Mesothelial cell of epicardium (in vitro differentiated cells): ENCODE measurements around the gene GOLGA6L7. TPM values are rescaled to one million over a fixed set of nuclear protein-coding genes. Genes with fewer than 3 reads are reported as not detected.
"Not testable (repeated sequence)": the region's sequence is repeated elsewhere in the genome, so short reads cannot be mapped to it uniquely, and the experiment has no call there.

ENCODE experiments used
- DNase-seq, 2 experiments: peaks; one replicate each; pipeline ENCODE4 v3.0.0; 2021; ENCODE audit warnings: low spot score in 2 of 2; ENCODE audit not compliant: unreplicated experiment in 2 of 2
- H3K27ac Mint-ChIP-seq: 2 replicates; pipeline ENCODE4 v1.8.0; 2021; ENCODE audit warnings: mixed read lengths
- H3K27me3 Mint-ChIP-seq: 2 replicates; pipeline ENCODE4 v1.8.0; 2021; ENCODE audit warnings: low read depth, mixed read lengths
- H3K36me3 Mint-ChIP-seq: 2 replicates; pipeline ENCODE4 v1.8.0; 2021; ENCODE audit warnings: mixed read lengths
- H3K4me1 Mint-ChIP-seq: 2 replicates; pipeline ENCODE4 v1.8.0; 2021; ENCODE audit warnings: mixed read lengths
- H3K4me3 Mint-ChIP-seq: 2 replicates; pipeline ENCODE4 v1.8.0; 2021; ENCODE audit warnings: mild to moderate bottlenecking, moderate library complexity, mixed read lengths
- H3K9me3 Mint-ChIP-seq: 2 replicates; pipeline ENCODE4 v1.8.0; 2021; ENCODE audit warnings: mixed read lengths
- total RNA-seq: library from RNA; stranded (reverse); gene quantifications from 3 replicates; pipeline ENCODE4 v1.2.1, GENCODE V29; 2021
- TF ChIP-seq, protein P1 (sequence below): fragments of 200-600 bp; sonication (generic); IDR thresholded peaks from one replicate; pipeline ENCODE4 v1.5.0; 2021; ENCODE audit warnings: antibody characterized with exemption; ENCODE audit not compliant: unreplicated experiment

Gene GOLGA6L7
- total RNA-seq, 1 donor from 2014 or later = not detected

DNA sequence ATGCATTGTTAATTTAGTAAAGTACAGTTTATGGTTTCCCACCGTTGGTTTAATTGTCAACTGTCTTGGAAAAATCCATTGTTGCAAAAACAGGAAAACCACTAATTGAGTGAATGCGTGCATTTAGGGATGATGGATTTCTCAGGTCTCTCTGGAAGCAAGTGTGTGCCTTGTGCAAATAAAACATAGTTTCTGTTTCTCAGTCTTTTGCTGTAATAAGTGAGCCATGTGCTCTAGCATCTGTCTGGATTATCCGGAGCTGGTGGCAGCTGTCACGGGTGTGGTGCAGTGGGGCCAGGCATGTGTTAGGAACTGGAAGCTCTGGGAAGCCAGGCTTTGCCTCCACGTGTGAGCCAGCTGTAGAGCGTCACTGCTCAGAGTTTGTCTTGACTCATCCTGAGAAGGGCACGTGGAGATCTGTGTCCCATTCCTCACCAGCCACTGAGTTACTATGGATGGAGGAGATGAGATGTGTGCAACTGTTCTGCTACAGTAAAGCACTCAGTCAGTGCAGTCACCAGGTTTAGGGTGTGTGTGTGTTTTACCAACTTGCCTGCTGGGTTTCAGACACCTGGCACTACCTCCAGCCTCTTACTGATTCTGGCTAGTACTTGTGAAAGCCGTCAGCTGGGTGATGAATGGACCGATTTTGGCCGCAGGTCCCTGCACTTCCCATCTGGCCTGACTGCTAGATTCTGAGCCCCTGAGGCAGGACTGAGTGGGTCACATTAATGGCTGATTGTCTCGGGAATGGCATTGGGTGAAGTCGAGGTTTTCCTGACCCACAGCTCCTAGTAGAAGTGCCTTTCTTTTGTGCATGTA is 44.6 kb upstream of the GOLGA6L7 start:
- DNase-seq = no peak
- Mint-ChIP-seq H3K4me3 (no peak overlapping the region), H3K27ac (no peak overlapping the region), H3K36me3 (no peaks in the 10 kb centered on the region), H3K9me3 (no peaks in the 10 kb centered on the region), H3K27me3 (no peaks in the 10 kb centered on the region), H3K4me1 (peaks cover 3% of the 10 kb centered on the region)
- TF ChIP-seq, protein P1, sequence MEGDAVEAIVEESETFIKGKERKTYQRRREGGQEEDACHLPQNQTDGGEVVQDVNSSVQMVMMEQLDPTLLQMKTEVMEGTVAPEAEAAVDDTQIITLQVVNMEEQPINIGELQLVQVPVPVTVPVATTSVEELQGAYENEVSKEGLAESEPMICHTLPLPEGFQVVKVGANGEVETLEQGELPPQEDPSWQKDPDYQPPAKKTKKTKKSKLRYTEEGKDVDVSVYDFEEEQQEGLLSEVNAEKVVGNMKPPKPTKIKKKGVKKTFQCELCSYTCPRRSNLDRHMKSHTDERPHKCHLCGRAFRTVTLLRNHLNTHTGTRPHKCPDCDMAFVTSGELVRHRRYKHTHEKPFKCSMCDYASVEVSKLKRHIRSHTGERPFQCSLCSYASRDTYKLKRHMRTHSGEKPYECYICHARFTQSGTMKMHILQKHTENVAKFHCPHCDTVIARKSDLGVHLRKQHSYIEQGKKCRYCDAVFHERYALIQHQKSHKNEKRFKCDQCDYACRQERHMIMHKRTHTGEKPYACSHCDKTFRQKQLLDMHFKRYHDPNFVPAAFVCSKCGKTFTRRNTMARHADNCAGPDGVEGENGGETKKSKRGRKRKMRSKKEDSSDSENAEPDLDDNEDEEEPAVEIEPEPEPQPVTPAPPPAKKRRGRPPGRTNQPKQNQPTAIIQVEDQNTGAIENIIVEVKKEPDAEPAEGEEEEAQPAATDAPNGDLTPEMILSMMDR = no peak

DNA sequence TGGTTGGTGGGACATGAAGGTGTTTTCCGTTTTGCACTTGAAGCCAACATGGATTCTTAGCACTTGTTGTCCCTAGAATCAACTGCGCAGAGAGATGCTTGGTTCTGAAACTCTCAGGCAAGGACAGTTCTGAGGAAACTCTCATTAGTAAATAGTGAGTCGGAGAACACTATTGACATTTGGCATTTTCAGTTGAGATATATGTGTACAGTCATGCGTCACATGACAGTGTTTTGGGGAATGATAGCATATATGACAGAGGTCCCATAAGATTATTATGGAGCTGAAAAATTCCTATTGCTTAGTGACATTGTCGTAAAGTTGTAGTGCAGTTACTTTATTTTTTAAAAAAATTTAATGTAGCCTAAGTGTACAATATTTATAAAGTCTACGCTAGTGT is 43.1 kb upstream of the GOLGA6L7 start:
- Mint-ChIP-seq H3K36me3 (no peaks in the 10 kb centered on the region), H3K4me1 (peaks cover 15% of the 10 kb centered on the region), H3K27me3 (no peaks in the 10 kb centered on the region), H3K27ac (no peak overlapping the region), H3K9me3 (no peaks in the 10 kb centered on the region), H3K4me3 (no peak overlapping the region)
- TF ChIP-seq, protein P1 = no peak
- no peak for DNase-seq

DNA sequence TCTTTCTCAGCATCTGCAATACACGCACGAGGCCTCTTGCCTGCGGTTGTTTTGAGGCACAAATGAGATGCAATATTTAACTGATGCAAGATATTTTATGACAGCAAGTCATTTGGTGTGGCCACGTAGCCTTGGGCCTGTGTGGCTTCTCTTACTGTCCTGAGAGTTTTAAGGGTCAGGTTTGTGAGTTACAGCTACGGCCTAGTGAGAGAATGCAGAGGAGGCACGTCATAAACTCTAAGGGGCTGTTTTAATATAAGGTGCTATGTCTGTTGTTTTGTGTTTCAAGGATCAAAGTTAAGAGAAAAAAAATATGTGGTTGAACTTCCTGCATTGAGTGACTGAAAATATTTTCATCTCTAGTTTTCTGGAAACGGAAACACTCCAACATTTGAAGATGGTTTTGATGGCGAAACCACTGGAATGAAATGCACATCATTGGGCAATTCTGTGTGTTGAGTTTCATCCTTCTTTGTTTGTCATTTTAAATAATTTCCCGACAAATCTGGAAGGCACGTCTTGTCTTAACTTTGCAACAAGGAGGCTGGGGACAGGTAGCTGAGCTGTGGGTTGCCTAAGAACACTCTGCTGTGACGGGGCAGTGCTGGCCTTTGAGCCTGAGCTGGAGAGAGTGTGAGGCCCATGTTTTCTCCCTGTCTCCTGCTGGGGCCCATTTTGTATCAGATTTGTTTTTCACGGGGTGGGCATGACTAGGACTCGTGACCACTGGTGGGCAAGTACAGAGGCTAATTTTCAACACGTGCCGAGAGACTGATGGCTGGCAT is 42.5 kb upstream of the GOLGA6L7 start:
- Mint-ChIP-seq H3K4me3 (no peak overlapping the region), H3K9me3 (no peaks in the 10 kb centered on the region), H3K27ac (no peak overlapping the region), H3K27me3 (no peaks in the 10 kb centered on the region), H3K4me1 (peaks cover 15% of the 10 kb centered on the region), H3K36me3 (no peaks in the 10 kb centered on the region)
- DNase-seq = no peak
- TF ChIP-seq, protein P1 = no peak

DNA sequence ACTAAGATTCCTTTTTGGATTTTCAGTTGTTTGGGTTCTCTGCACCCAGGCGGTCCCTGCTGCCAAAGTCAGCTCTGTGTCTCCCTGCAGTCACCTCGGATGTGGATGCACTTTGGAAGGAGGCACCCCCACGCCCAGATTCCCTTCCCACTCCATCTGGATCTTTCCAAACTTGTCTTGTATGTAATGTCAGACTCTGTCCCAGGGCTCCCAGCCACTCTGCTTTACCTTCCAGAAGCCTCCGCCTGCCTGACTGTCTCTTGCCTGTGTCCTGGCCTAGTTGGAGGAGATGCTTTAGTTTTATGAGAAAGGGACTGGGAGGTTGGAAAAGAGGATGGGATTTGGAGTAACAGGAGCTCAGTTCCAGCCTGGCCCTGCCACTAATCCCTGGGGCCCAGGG is 41.8 kb upstream of the GOLGA6L7 start:
- not testable (repeated sequence) for H3K36me3 Mint-ChIP-seq, H3K27me3 Mint-ChIP-seq, H3K4me3 Mint-ChIP-seq, DNase-seq, H3K27ac Mint-ChIP-seq, H3K9me3 Mint-ChIP-seq
- H3K4me1 Mint-ChIP-seq = peaks cover 15% of the 10 kb centered on the region

DNA sequence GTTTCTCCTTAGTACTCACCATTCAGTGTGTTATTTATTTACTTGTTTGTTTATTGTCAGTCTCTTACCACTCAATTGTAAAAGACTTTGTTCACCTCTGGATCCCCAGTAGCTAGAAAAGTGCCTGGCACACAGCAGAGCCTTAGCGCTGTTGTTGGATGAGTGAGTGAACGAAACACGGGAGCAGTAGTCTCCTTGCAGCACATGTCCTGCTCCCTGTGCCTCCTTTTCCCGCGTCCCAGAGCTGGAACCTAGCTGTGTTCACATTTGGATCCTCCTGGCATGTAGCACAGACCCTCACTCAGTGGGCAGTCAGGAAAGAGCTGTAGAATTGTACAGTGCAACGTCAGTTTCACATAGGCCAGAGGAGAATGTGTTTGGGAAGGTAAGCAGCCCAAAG is 41.4 kb upstream of the GOLGA6L7 start:
- not testable (repeated sequence) for DNase-seq, H3K27ac Mint-ChIP-seq, H3K27me3 Mint-ChIP-seq, H3K9me3 Mint-ChIP-seq, H3K36me3 Mint-ChIP-seq, H3K4me3 Mint-ChIP-seq
- H3K4me1 Mint-ChIP-seq = peaks cover 15% of the 10 kb centered on the region

DNA sequence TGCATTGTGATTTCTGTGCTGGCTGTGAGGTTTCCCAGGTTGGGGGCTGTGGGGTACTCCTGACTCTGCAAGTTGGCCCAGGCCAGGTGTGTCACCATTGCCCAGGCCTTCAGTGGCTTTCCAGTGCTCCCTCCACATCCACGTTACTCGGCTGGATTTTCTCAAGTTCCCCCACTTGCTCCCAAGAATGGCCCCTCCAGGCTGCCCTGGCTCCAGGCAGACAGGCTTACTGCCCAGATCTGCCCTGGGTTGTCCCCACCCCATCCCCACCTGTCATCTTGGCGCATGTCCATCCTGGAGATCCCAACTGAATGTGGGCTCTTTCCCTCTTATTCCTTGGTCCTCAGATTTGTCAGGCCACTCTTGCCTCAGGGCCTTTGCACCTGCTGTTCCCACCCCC is 40.9 kb upstream of the GOLGA6L7 start:
- Mint-ChIP-seq H3K27ac (no peak overlapping the region), H3K27me3 (no peaks in the 10 kb centered on the region), H3K36me3 (no peaks in the 10 kb centered on the region), H3K9me3 (no peaks in the 10 kb centered on the region), H3K4me1 (peaks cover 13% of the 10 kb centered on the region), H3K4me3 (no peak overlapping the region)
- DNase-seq = no peak
- TF ChIP-seq, protein P1 = no peak
